GM12891 (cell line): Measurements from ENCODE around the gene ST6GALNAC6.

ENCODE experiments used
- DNase-seq: peaks from one replicate; pipeline ENCODE4 v3.0.0; 2011; ENCODE audit warnings: low spot score; ENCODE audit not compliant: insufficient read length
- FAIRE-seq: peaks from 2 replicates; lab custom pipeline; 2011; peaks lifted over from hg19 to GRCh38; lab: Jason Lieb, UNC
- PAX5 ChIP-seq: IDR thresholded peaks from 2 replicates; pipeline ENCODE4 v1.6.1; 2011; ENCODE audit warnings: low read length, moderate library complexity, mild to moderate bottlenecking; ENCODE audit not compliant: insufficient read depth, severe bottlenecking
- POLR2A ChIP-seq: IDR thresholded peaks from 2 replicates; pipeline ENCODE4 v1.6.1; 2011; ENCODE audit warnings: low read depth, low read length, control low read depth
- POLR2AphosphoS5 ChIP-seq: IDR thresholded peaks from 2 replicates; pipeline ENCODE4 v1.6.1; 2011; ENCODE audit warnings: low read depth, low read length, control low read depth
- POU2F2 ChIP-seq: IDR thresholded peaks from 2 replicates; pipeline ENCODE4 v1.6.1; 2011; ENCODE audit warnings: low read depth, mild to moderate bottlenecking, control low read depth, low read length, moderate library complexity
- SPI1 ChIP-seq: IDR thresholded peaks from 2 replicates; pipeline ENCODE4 v1.6.1; 2011; ENCODE audit warnings: low read depth, low read length, control low read depth
- TAF1 ChIP-seq: IDR thresholded peaks from 2 replicates; pipeline ENCODE4 v1.6.1; 2011; ENCODE audit warnings: low read depth, low read length, control low read depth

The ST6GALNAC6 gene

GRCh38 chr9:127916720-127917581, 17.5 kb upstream of the ST6GALNAC6 start, which contains the start of gene ST6GALNAC4:
Gene ST6GALNAC4 (minus strand): TSS chr9:127917041. CDS start chr9:127916419, 622 bp downstream.
- TF ChIP-seq POLR2A (peak; percentile 74), SPI1 (no peak), TAF1 (peak; percentile 47; the same call in 1 of the 2 replicates), POU2F2 (no peak), PAX5 (no peak), POLR2AphosphoS5 (peak; percentile 72)
- peak; percentile 95 for FAIRE-seq

GRCh38 chr9:127915801-127916719, 16.7 kb upstream of the ST6GALNAC6 start:
- peak; percentile 45 for DNase-seq
- TF ChIP-seq POLR2A (peak; percentile 73), POU2F2 (no peak), TAF1 (peak; percentile 56; the same call in 1 of the 2 replicates), SPI1 (no peak), POLR2AphosphoS5 (peak; percentile 59; the same call in 1 of the 2 replicates), PAX5 (peak; percentile 28)
- peak; percentile 76 for FAIRE-seq

More at GRCh38 chr9:127916720-127917581, 17.5 kb upstream of the ST6GALNAC6 start, which contains the start of gene ST6GALNAC4:
- peak; percentile 96 for DNase-seq

GRCh38 chr9:127915325-127915752, 15.9 kb upstream of the ST6GALNAC6 start:
- DNase-seq (no peak), FAIRE-seq (no peak)
- TF ChIP-seq PAX5 = no peak
- TF ChIP-seq POLR2A = no peak
- no peak for TF ChIP-seq POU2F2
- TF ChIP-seq TAF1 = no peak
- TF ChIP-seq POLR2AphosphoS5 = no peak
- no peak for TF ChIP-seq SPI1

- TF ChIP-seq POLR2A = no peak
- no peak for TF ChIP-seq TAF1
- TF ChIP-seq SPI1 = no peak
- no peak for TF ChIP-seq PAX5
- TF ChIP-seq POU2F2 = no peak
- TF ChIP-seq POLR2AphosphoS5 = no peak
- FAIRE-seq (no peak), DNase-seq (no peak)
These were observed 14.3 kb upstream of the ST6GALNAC6 start for GRCh38 chr9:127913682-127914081.

GRCh38 chr9:127912882-127913281, 13.5 kb upstream of the ST6GALNAC6 start:
- FAIRE-seq (no peak), DNase-seq (no peak)
- TF ChIP-seq POLR2AphosphoS5 (no peak), POU2F2 (no peak)

GRCh38 chr9:127912296-127912695, 12.9 kb upstream of the ST6GALNAC6 start:
- DNase-seq = no peak
- FAIRE-seq = no peak
- TF ChIP-seq PAX5 (no peak), SPI1 (no peak), POLR2A (no peak), POU2F2 (no peak), TAF1 (no peak), POLR2AphosphoS5 (no peak)

- DNase-seq (no peak), FAIRE-seq (no peak)
- TF ChIP-seq PAX5 = no peak
- TF ChIP-seq POLR2AphosphoS5 = no peak
- TF ChIP-seq TAF1 = no peak
- no peak for TF ChIP-seq SPI1
- TF ChIP-seq POLR2A = no peak
- TF ChIP-seq POU2F2 = no peak
These were observed 11.3 kb upstream of the ST6GALNAC6 start for GRCh38 chr9:127910613-127911205.

GRCh38 chr9:127909839-127910273, 10.5 kb upstream of the ST6GALNAC6 start:
- no peak for DNase-seq
- FAIRE-seq = no peak
- no peak for TF ChIP-seq SPI1
- no peak for TF ChIP-seq POLR2AphosphoS5
- no peak for TF ChIP-seq POU2F2
- TF ChIP-seq TAF1 = no peak
- TF ChIP-seq PAX5 = no peak
- TF ChIP-seq POLR2A = no peak

GRCh38 chr9:127908660-127908926, 9.2 kb upstream of the ST6GALNAC6 start:
- no peak for DNase-seq
- no peak for TF ChIP-seq POU2F2
- TF ChIP-seq POLR2AphosphoS5 = no peak
- no peak for TF ChIP-seq TAF1
- no peak for TF ChIP-seq SPI1
- no peak for TF ChIP-seq PAX5
- TF ChIP-seq POLR2A = no peak
- FAIRE-seq = no peak
